GM12878 (cell line): Measurements from ENCODE around the gene DLGAP3. TPM values are rescaled to one million over a fixed set of nuclear protein-coding genes. Genes with fewer than 3 reads are reported as not detected.

Source experiments
- ATAC-seq: fragments of 200-7000 bp; cut with Tn5 transposase; 3 replicates; pipeline ENCODE4 v1.9.1; 2020; ENCODE audit warnings: mild to moderate bottlenecking, moderate library complexity
- Bru-seq: library from RNA; stranded (reverse); fragments of 400-500 nt; gene quantifications from one replicate; lab custom pipeline; 2021; lab: Mats Ljungman, UMichigan
- BruChase-seq, 2 experiments: library from RNA; stranded (reverse); fragments of 400-500 nt; gene quantifications; one replicate each; lab custom pipeline; 2021; lab: Mats Ljungman, UMichigan
- BruUV-seq: library from RNA; stranded (reverse); fragments of 400-500 nt; replicated peaks from 2 replicates; lab custom pipeline; 2021; lab: Mats Ljungman, UMichigan
- CTCF ChIA-PET: fragments of 300-600 bp; sonication (Branson Sonifier 250); formaldehyde crosslinking; extraction: SDS; loops from one replicate; lab custom pipeline; 2021; ENCODE audit warnings: inconsistent platforms; lab: Yijun Ruan, JAX
- POLR2A ChIA-PET: fragments of 350-600 bp; formaldehyde crosslinking; extraction: SDS; loops from one replicate; lab custom pipeline; 2021; ENCODE audit warnings: inconsistent platforms; lab: Charles Lee
- RAD21 ChIA-PET: fragments of 300-600 bp; sonication (Branson Sonifier 250); formaldehyde crosslinking; loops from one replicate; lab custom pipeline; 2023; ENCODE audit warnings: antibody characterized with exemption; ENCODE audit not compliant: unreplicated experiment; lab: Charles Lee
- SMC1A ChIA-PET: fragments of 300-600 bp; sonication (Branson Sonifier 250); formaldehyde crosslinking; loops from one replicate; lab custom pipeline; 2023; ENCODE audit not compliant: unreplicated experiment, uncharacterized antibody; lab: Charles Lee
- DNase-seq: peaks from one replicate; pipeline ENCODE4 v3.0.0-alpha.2; 2011; ENCODE audit warnings: low read depth, low spot score
- FAIRE-seq: peaks from 3 replicates; lab custom pipeline; 2011; peaks lifted over from hg19 to GRCh38; lab: Jason Lieb, UNC
- H2AFZ ChIP-seq: 2 replicates; pipeline ENCODE4 v1.6.0; 2011; ENCODE audit warnings: low read depth, low read length, control low read depth; ENCODE audit not compliant: control insufficient read depth
- H3K27ac ChIP-seq: 2 replicates; pipeline ENCODE4 v1.5.1; 2011; ENCODE audit warnings: control low read depth; ENCODE audit not compliant: control insufficient read depth, insufficient read depth
- H3K27me3 ChIP-seq, 2 experiments: replicated peaks in 1 of 2; 2 replicates each; pipeline versions ENCODE4 v1.6.0 to v1.6.1; 2011; ENCODE audit warnings: low read length in 1 of 2; ENCODE audit not compliant: control insufficient read depth in 2 of 2, insufficient read depth in 2 of 2
- H3K36me3 ChIP-seq, 2 experiments: 2 replicates each; pipeline ENCODE4 v1.5.1; 2011; ENCODE audit warnings: low read length in 1 of 2; ENCODE audit not compliant: control insufficient read depth in 2 of 2, insufficient read depth in 2 of 2
- H3K4me1 ChIP-seq: 2 replicates; pipeline ENCODE4 v1.6.1; 2011; ENCODE audit warnings: mild to moderate bottlenecking, low read length, moderate library complexity, mixed read lengths; ENCODE audit not compliant: control insufficient read depth, insufficient read depth
- H3K4me2 ChIP-seq: 2 replicates; pipeline ENCODE4 v1.6.0; 2011; ENCODE audit warnings: control low read depth; ENCODE audit not compliant: control insufficient read depth, insufficient read depth
- H3K4me3 ChIP-seq: fragments of 200-600 bp; sonication (generic); 2 replicates; pipeline ENCODE4 v1.5.1; 2016
- H3K79me2 ChIP-seq: 2 replicates; pipeline ENCODE4 v1.6.0; 2011; ENCODE audit warnings: low read length; ENCODE audit not compliant: control insufficient read depth, insufficient read depth
- H3K9ac ChIP-seq: 2 replicates; pipeline ENCODE4 v1.8.0; 2011; ENCODE audit warnings: low read length, control low read depth, mixed read lengths; ENCODE audit not compliant: control insufficient read depth, insufficient read depth
- H3K9me3 ChIP-seq: replicated peaks from 3 replicates; pipeline ENCODE4 v1.5.1; 2011; ENCODE audit warnings: mild to moderate bottlenecking, low read length; ENCODE audit not compliant: control insufficient read depth, insufficient read depth
- H4K20me1 ChIP-seq: 2 replicates; pipeline ENCODE4 v1.6.0; 2011; ENCODE audit not compliant: control insufficient read depth, insufficient read depth
- CHD4 ChIP-seq: fragments of 200-600 bp; sonication (generic); IDR thresholded peaks from 2 replicates; pipeline ENCODE4 v1.6.1; 2016; ENCODE audit warnings: mild to moderate bottlenecking
- CREB1 ChIP-seq: IDR thresholded peaks from 2 replicates; pipeline ENCODE4 v1.6.1; 2012; ENCODE audit warnings: low read depth, mild to moderate bottlenecking, inconsistent platforms
- E4F1 ChIP-seq: fragments of 450-650 bp; IDR thresholded peaks from 2 replicates; pipeline ENCODE4 v1.6.1; 2018; ENCODE audit warnings: borderline replicate concordance, mild to moderate bottlenecking; ENCODE audit not compliant: partially characterized antibody
- EGR1 ChIP-seq, 2 experiments: IDR thresholded peaks; 1 replicate in 1 of 2; 2 replicates in 1 of 2; pipeline ENCODE4 v1.6.1; 2011 to 2012; ENCODE audit warnings: low read depth in 2 of 2, low read length in 2 of 2, borderline replicate concordance in 1 of 2, mild to moderate bottlenecking in 1 of 2, moderate library complexity in 1 of 2
- IKZF2 ChIP-seq, 2 experiments: fragments of 450-650 bp; IDR thresholded peaks; 2 replicates each; pipeline ENCODE4 v1.6.1; 2017; ENCODE audit warnings: mild to moderate bottlenecking in 2 of 2, moderate library complexity in 2 of 2
- MTA2 ChIP-seq: fragments of 450-650 bp; IDR thresholded peaks from 2 replicates; pipeline ENCODE4 v1.6.1; 2016; ENCODE audit warnings: low read depth, mild to moderate bottlenecking, moderate library complexity
- RCOR1 ChIP-seq: conservative IDR thresholded peaks from 2 replicates; pipeline ENCODE4 v1.6.1; 2012; ENCODE audit warnings: low read depth, low read length, improper control_type of control experiment
- TCF3 ChIP-seq: IDR thresholded peaks from 2 replicates; pipeline ENCODE4 v1.6.1; 2012; ENCODE audit warnings: low read depth, mild to moderate bottlenecking, low read length, borderline replicate concordance; ENCODE audit not compliant: insufficient read depth
- ZBED1 ChIP-seq: IDR thresholded peaks from 2 replicates; pipeline ENCODE4 v1.6.1; 2016; ENCODE audit warnings: borderline replicate concordance
- ZNF622 ChIP-seq: fragments of 450-650 bp; IDR thresholded peaks from 2 replicates; pipeline ENCODE4 v1.6.1; 2017; ENCODE audit warnings: mild to moderate bottlenecking, inconsistent platforms
- WGBS: methylation state at CpG from one replicate; pipeline ENCODE4 v1.1.6; 2016; ENCODE audit warnings: low lambda C conversion rate; ENCODE audit not compliant: insufficient replicate concordance, insufficient coverage; ENCODE audit errors: missing lambda C conversion rate; 5-methylcytosine and 5-hydroxymethylcytosine counted together
- in situ Hi-C: fragments of 300-500 bp; cut with MboI; formaldehyde crosslinking; loops from 9 replicates; pipeline ENCODE4 v1.14.3; 2018; ENCODE audit warnings: mixed read lengths
- intact Hi-C: fragments of 100-400 bp; cut with micrococcal nuclease; formaldehyde crosslinking; loops from one replicate; pipeline ENCODE4 v1.14.2; 2022; ENCODE audit not compliant: unreplicated experiment
- long read RNA-seq, 2 experiments: library from polyadenylated mRNA; unstranded; transcript quantifications; one replicate each; pipeline ENCODE4 v2.0.0, GENCODE V29; 2019 to 2020
- polyA minus RNA-seq, 3 experiments: library from RNA; depleted of rRNA, polyadenylated mRNA; stranded (reverse); fragments of >200 nt; gene quantifications; 2 replicates each; pipeline ENCODE4 v1.2.3, GENCODE V29; 2011
- polyA plus RNA-seq, 11 experiments: library from polyadenylated mRNA; depleted of rRNA in 4 of 11; unstranded in 6 of 11; stranded (reverse) in 5 of 11; fragments of >200 nt; fragmentation: Nextera tagmentation in 4 of 11; fragmentation: Illumina TruSeq in 1 of 11; extraction: Ambion mirVana in 4 of 11; extraction: Trizol in 1 of 11; gene quantifications; 1 replicate in 1 of 11; 2 replicates in 10 of 11; pipeline versions ENCODE4 v1.2.1 to v1.2.3, GENCODE V29; 2011 to 2016; ENCODE audit warnings: inconsistent platforms in 2 of 11, missing spikeins in 2 of 11, low read depth in 1 of 11
- total RNA-seq, 4 experiments: library from RNA; depleted of rRNA in 3 of 4; stranded (reverse); fragments of >200 nt in 3 of 4; fragmentation: Illumina TruSeq in 1 of 4; extraction: Trizol in 1 of 4; gene quantifications; 2 replicates each; pipeline versions ENCODE4 v1.2.1 to v1.2.3, GENCODE V29; 2013 to 2021

Gene DLGAP3
- 0.42 and 0.77 TPM in 2 replicates for total RNA-seq (2013; cell fraction: nucleolus; rRNA removed)
- 0.05 and 0.11 TPM in 2 replicates for total RNA-seq (2014; rRNA removed)
- total RNA-seq (2014; rRNA removed; fragmentation: Illumina TruSeq; extraction: Trizol), result 0.04 TPM in 1 of 2 replicates, not detected in the other
- 0.15 and 0.21 TPM in 2 replicates for total RNA-seq (2021)
- polyA plus RNA-seq (2011; ENCODE audit: low read depth), result not detected
- polyA plus RNA-seq (2011; rRNA removed), result 0.03 TPM in 1 of 2 replicates, not detected in the other
- polyA plus RNA-seq (2011; cell fraction: cytosol; rRNA removed), result 0.05 and 0.06 TPM in 2 replicates
- 0.16 and 0.42 TPM in 2 replicates for polyA plus RNA-seq (2011; cell fraction: nucleus; rRNA removed)
- 0.21 and 0.34 TPM in 2 replicates for polyA plus RNA-seq (2012)
- polyA plus RNA-seq (2014; fragmentation: Illumina TruSeq; extraction: Trizol), result not detected in 2 replicates
- not detected for polyA plus RNA-seq (2014; fragmentation: Nextera tagmentation; extraction: Ambion mirVana)
- polyA plus RNA-seq (2014; rRNA removed), result 0.12 and 0.16 TPM in 2 replicates
- under 1 TPM in 1 of 2 experiments, not detected in 1; 0.05 TPM for polyA plus RNA-seq (2016; fragmentation: Nextera tagmentation; extraction: Ambion mirVana)
- 0.31 TPM in 1 of 2 replicates, not detected in the other for polyA minus RNA-seq (2011; rRNA and poly(A)+ RNA removed)
- polyA minus RNA-seq (2011; cell fraction: cytosol; rRNA and poly(A)+ RNA removed), result not detected in 2 replicates
- polyA minus RNA-seq (2011; cell fraction: nucleus; rRNA and poly(A)+ RNA removed), result 0.48 and 0.67 TPM in 2 replicates
- percentile 24 among the genes with signal in this experiment for Bru-seq, nascent RNA
- BruChase-seq, experiment 1, labeled RNA remaining after a 6-hour chase, result percentile 25 among the genes with signal in this experiment
- percentile 19 among the genes with signal in this experiment for BruChase-seq, experiment 2, labeled RNA remaining after a 2-hour chase
- long read RNA-seq, experiment 1, result 0 reads
- long read RNA-seq, experiment 2, result 0 reads

GRCh38 chr1:34929497-34929852 is at the start of gene DLGAP3:
DLGAP3 (minus strand) TSS chr1:34929650; CDS start chr1:34905383, 24,267 bp downstream.
- DNase-seq (no peak), FAIRE-seq (no peak), ATAC-seq (no peak)
- H4K20me1 ChIP-seq, result no peaks in the 10 kb centered on the region
- TF ChIP-seq MTA2 (no peak), EGR1 (IDR thresholded peaks at IDR 0.05; ENCODE audit: borderline replicate concordance in 1 of 2, low read depth in 2 of 2, low read length in 2 of 2) (peak in 1 of 2 experiments; percentile 83; a peak in 2 of 3 replicates)
- ChIA-PET POLR2A (no interaction called here), CTCF (no interaction called here), SMC1A (no interaction called here), RAD21 (interaction anchor here (0.8 to 1.5 kb wide), 2 partner anchors 9 to 102 kb away, joined by 3 read pairs; no protein-coding TSS in a partner anchor)
- H3K36me3 ChIP-seq, result no peaks in the 10 kb centered on the region
- no peak within 1 kb of the TSS for H2AFZ ChIP-seq
- peak within 1 kb of the TSS; percentile 18; the same call in 1 of the 2 replicates for H3K4me3 ChIP-seq
- H3K9ac ChIP-seq, result no peak within 1 kb of the TSS
- intact Hi-C loops (no loop called here), in situ Hi-C loops (no loop called here)
- H3K27ac ChIP-seq, result no peak within 1 kb of the TSS
- no peaks in the 10 kb centered on the region for H3K79me2 ChIP-seq
- H3K27me3 ChIP-seq, result peaks cover 8 to 9% of the 10 kb centered on the region in 2 experiments; a peak in 3 of 4 replicates
- no TSS peak for BruUV-seq
- no peaks in the 10 kb centered on the region for H3K9me3 ChIP-seq
- peak within 1 kb of the TSS; percentile 75 for H3K4me2 ChIP-seq
- under 1% methylated on average over 19 of the region's 50 CpGs for WGBS
- peaks cover 4% of the 10 kb centered on the region; the same call in 1 of the 2 replicates for H3K4me1 ChIP-seq

- Histone ChIP-seq H3K9me3 (no peaks in the 10 kb centered on the region), H3K27ac (no peak overlapping the region), H3K27me3 (no peaks in the 10 kb centered on the region), H3K79me2 (peaks cover 6% of the 10 kb centered on the region), H4K20me1 (no peaks in the 10 kb centered on the region; the same call in 1 of the 2 replicates), H3K9ac (no peak overlapping the region), H3K36me3 (no peaks in the 10 kb centered on the region), H2AFZ (no peak overlapping the region), H3K4me1 (peaks cover 9% of the 10 kb centered on the region), H3K4me2 (no peak overlapping the region), H3K4me3 (no peak overlapping the region)
- BruUV-seq, result no TSS peak
- intact Hi-C loops (no loop called here), in situ Hi-C loops (no loop called here)
- WGBS, result 79% methylated on average over 6 of the region's 6 CpGs
- DNase-seq (no peak), ATAC-seq (no peak), FAIRE-seq (no peak)
- POLR2A ChIA-PET, result no interaction called here
- SMC1A ChIA-PET, result interaction anchor here (1.0 kb wide), 1 partner anchor 9 kb away, joined by 3 read pairs; no protein-coding TSS in a partner anchor
- CTCF ChIA-PET, result interaction anchor here (1.0 to 1.2 kb wide), 2 partner anchors 20 to 26 kb away, joined by 3 to 4 read pairs; no protein-coding TSS in a partner anchor
- RAD21 ChIA-PET, result no interaction called here
- TF ChIP-seq ZBED1 (no peak), E4F1 (no peak), CHD4 (no peak), ZNF622 (no peak), IKZF2 (IDR thresholded peaks at IDR 0.05) (no peak), CREB1 (no peak), TCF3 (no peak), RCOR1 (no peak)
These were observed 49.5 kb upstream of the DLGAP3 start for GRCh38 chr1:34978921-34979320.
